C4-2B (cell line): ENCODE data around the gene AKT1S1.

Source experiments
- ZFX ChIP-seq: fragments of 450-650 bp; IDR thresholded peaks from 2 replicates; pipeline ENCODE4 v1.6.1; 2017
- TF ChIP-seq, protein P1 (sequence below): fragments of 450-650 bp; conservative IDR thresholded peaks from 2 replicates; pipeline ENCODE4 v1.5.1; 2017; ENCODE audit warnings: mild to moderate bottlenecking

DNA sequence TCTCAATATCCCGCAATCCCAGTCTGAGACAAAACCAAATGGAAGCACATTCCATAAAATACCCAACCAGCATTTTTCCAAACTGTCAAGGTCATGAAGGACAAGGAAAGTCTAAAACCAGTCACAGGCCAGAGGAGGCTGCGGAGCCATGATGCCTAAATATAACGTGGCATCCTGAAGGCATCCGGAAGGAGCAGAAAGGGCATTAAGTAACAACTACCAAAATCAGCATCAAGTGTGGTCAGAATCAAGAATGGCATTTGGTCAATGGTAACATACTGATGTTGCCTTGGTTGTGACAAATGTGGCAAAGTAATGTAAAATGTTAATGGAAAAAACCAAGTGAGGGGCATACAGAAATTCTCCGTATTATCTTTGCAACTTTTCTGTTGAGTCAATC, 48.3 kb upstream of the AKT1S1 start:
- TF ChIP-seq, protein P1, sequence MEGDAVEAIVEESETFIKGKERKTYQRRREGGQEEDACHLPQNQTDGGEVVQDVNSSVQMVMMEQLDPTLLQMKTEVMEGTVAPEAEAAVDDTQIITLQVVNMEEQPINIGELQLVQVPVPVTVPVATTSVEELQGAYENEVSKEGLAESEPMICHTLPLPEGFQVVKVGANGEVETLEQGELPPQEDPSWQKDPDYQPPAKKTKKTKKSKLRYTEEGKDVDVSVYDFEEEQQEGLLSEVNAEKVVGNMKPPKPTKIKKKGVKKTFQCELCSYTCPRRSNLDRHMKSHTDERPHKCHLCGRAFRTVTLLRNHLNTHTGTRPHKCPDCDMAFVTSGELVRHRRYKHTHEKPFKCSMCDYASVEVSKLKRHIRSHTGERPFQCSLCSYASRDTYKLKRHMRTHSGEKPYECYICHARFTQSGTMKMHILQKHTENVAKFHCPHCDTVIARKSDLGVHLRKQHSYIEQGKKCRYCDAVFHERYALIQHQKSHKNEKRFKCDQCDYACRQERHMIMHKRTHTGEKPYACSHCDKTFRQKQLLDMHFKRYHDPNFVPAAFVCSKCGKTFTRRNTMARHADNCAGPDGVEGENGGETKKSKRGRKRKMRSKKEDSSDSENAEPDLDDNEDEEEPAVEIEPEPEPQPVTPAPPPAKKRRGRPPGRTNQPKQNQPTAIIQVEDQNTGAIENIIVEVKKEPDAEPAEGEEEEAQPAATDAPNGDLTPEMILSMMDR: no peak
- no peak for TF ChIP-seq ZFX
